GM12878 (cell line): ENCODE results near the gene CALHM1. TPM values are rescaled to one million over a fixed set of nuclear protein-coding genes. Genes with fewer than 3 reads are reported as not detected.
"Not testable (repeated sequence)": the region's sequence is repeated elsewhere in the genome, so short reads cannot be mapped to it uniquely, and the experiment has no call there.

Experiments
- ATAC-seq: fragments of 200-7000 bp; cut with Tn5 transposase; 3 replicates; pipeline ENCODE4 v1.9.1; 2020; ENCODE audit warnings: mild to moderate bottlenecking, moderate library complexity
- BruUV-seq: library from RNA; stranded (reverse); fragments of 400-500 nt; replicated peaks from 2 replicates; lab custom pipeline; 2021; lab: Mats Ljungman, UMichigan
- CTCF ChIA-PET: fragments of 300-600 bp; sonication (Branson Sonifier 250); formaldehyde crosslinking; extraction: SDS; loops from one replicate; lab custom pipeline; 2021; ENCODE audit warnings: inconsistent platforms; lab: Yijun Ruan, JAX
- POLR2A ChIA-PET: fragments of 350-600 bp; formaldehyde crosslinking; extraction: SDS; loops from one replicate; lab custom pipeline; 2021; ENCODE audit warnings: inconsistent platforms; lab: Charles Lee
- RAD21 ChIA-PET: fragments of 300-600 bp; sonication (Branson Sonifier 250); formaldehyde crosslinking; loops from one replicate; lab custom pipeline; 2023; ENCODE audit warnings: antibody characterized with exemption; ENCODE audit not compliant: unreplicated experiment; lab: Charles Lee
- SMC1A ChIA-PET: fragments of 300-600 bp; sonication (Branson Sonifier 250); formaldehyde crosslinking; loops from one replicate; lab custom pipeline; 2023; ENCODE audit not compliant: unreplicated experiment, uncharacterized antibody; lab: Charles Lee
- DNase-seq: peaks from one replicate; pipeline ENCODE4 v3.0.0-alpha.2; 2011; ENCODE audit warnings: low read depth, low spot score
- FAIRE-seq: peaks from 3 replicates; lab custom pipeline; 2011; peaks lifted over from hg19 to GRCh38; lab: Jason Lieb, UNC
- H2AFZ ChIP-seq: 2 replicates; pipeline ENCODE4 v1.6.0; 2011; ENCODE audit warnings: low read depth, low read length, control low read depth; ENCODE audit not compliant: control insufficient read depth
- H3K27ac ChIP-seq: 2 replicates; pipeline ENCODE4 v1.5.1; 2011; ENCODE audit warnings: control low read depth; ENCODE audit not compliant: control insufficient read depth, insufficient read depth
- H3K27me3 ChIP-seq, 2 experiments: replicated peaks in 1 of 2; 2 replicates each; pipeline versions ENCODE4 v1.6.0 to v1.6.1; 2011; ENCODE audit warnings: low read length in 1 of 2; ENCODE audit not compliant: control insufficient read depth in 2 of 2, insufficient read depth in 2 of 2
- H3K36me3 ChIP-seq, 2 experiments: 2 replicates each; pipeline ENCODE4 v1.5.1; 2011; ENCODE audit warnings: low read length in 1 of 2; ENCODE audit not compliant: control insufficient read depth in 2 of 2, insufficient read depth in 2 of 2
- H3K4me1 ChIP-seq: 2 replicates; pipeline ENCODE4 v1.6.1; 2011; ENCODE audit warnings: mild to moderate bottlenecking, low read length, moderate library complexity, mixed read lengths; ENCODE audit not compliant: control insufficient read depth, insufficient read depth
- H3K4me2 ChIP-seq: 2 replicates; pipeline ENCODE4 v1.6.0; 2011; ENCODE audit warnings: control low read depth; ENCODE audit not compliant: control insufficient read depth, insufficient read depth
- H3K4me3 ChIP-seq: fragments of 200-600 bp; sonication (generic); 2 replicates; pipeline ENCODE4 v1.5.1; 2016
- H3K79me2 ChIP-seq: 2 replicates; pipeline ENCODE4 v1.6.0; 2011; ENCODE audit warnings: low read length; ENCODE audit not compliant: control insufficient read depth, insufficient read depth
- H3K9ac ChIP-seq: 2 replicates; pipeline ENCODE4 v1.8.0; 2011; ENCODE audit warnings: low read length, control low read depth, mixed read lengths; ENCODE audit not compliant: control insufficient read depth, insufficient read depth
- H3K9me3 ChIP-seq: replicated peaks from 3 replicates; pipeline ENCODE4 v1.5.1; 2011; ENCODE audit warnings: mild to moderate bottlenecking, low read length; ENCODE audit not compliant: control insufficient read depth, insufficient read depth
- H4K20me1 ChIP-seq: 2 replicates; pipeline ENCODE4 v1.6.0; 2011; ENCODE audit not compliant: control insufficient read depth, insufficient read depth
- MLLT1 ChIP-seq: fragments of 450-650 bp; IDR thresholded peaks from 2 replicates; pipeline ENCODE4 v1.6.1; 2016; ENCODE audit warnings: mild to moderate bottlenecking
- WGBS: methylation state at CpG from one replicate; pipeline ENCODE4 v1.1.6; 2016; ENCODE audit warnings: low lambda C conversion rate; ENCODE audit not compliant: insufficient replicate concordance, insufficient coverage; ENCODE audit errors: missing lambda C conversion rate; 5-methylcytosine and 5-hydroxymethylcytosine counted together
- in situ Hi-C: fragments of 300-500 bp; cut with MboI; formaldehyde crosslinking; loops from 9 replicates; pipeline ENCODE4 v1.14.3; 2018; ENCODE audit warnings: mixed read lengths
- intact Hi-C: fragments of 100-400 bp; cut with micrococcal nuclease; formaldehyde crosslinking; loops from one replicate; pipeline ENCODE4 v1.14.2; 2022; ENCODE audit not compliant: unreplicated experiment
- polyA plus RNA-seq, 11 experiments: library from polyadenylated mRNA; depleted of rRNA in 4 of 11; unstranded in 6 of 11; stranded (reverse) in 5 of 11; fragments of >200 nt; fragmentation: Nextera tagmentation in 4 of 11; fragmentation: Illumina TruSeq in 1 of 11; extraction: Ambion mirVana in 4 of 11; extraction: Trizol in 1 of 11; gene quantifications; 1 replicate in 1 of 11; 2 replicates in 10 of 11; pipeline versions ENCODE4 v1.2.1 to v1.2.3, GENCODE V29; 2011 to 2016; ENCODE audit warnings: inconsistent platforms in 2 of 11, missing spikeins in 2 of 11, low read depth in 1 of 11
- total RNA-seq, 4 experiments: library from RNA; depleted of rRNA in 3 of 4; stranded (reverse); fragments of >200 nt in 3 of 4; fragmentation: Illumina TruSeq in 1 of 4; extraction: Trizol in 1 of 4; gene quantifications; 2 replicates each; pipeline versions ENCODE4 v1.2.1 to v1.2.3, GENCODE V29; 2013 to 2021

Gene CALHM1
- total and polyA plus RNA-seq, 10 of the 15 experiments (the other 5 are each of a cell fraction or from before 2014, with no cell fraction given) = 0.05 to 1.7 (median 0.17) TPM

DNA sequence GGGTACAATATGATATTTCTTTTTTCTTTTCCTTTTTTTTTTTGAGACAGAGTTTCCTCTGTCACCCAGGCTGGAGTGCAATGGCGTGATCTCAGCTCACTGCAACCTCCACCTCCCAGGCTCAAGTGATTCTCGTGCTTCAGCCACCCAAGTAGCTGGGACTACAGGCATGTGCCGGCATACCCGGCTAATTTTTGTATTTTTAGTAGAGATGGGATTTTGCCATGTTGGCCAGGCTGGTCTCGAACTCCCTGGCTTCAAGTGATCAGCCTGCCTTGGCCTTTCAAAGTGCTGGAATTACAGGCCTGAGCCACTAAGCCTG lies 41.6 kb downstream of the CALHM1 start:
- 98% methylated on average over 5 of the region's 5 CpGs for WGBS
- SMC1A ChIA-PET = interaction anchor here (0.6 to 5.3 kb wide), 17 partner anchors 9 to 1621 kb away, joined by 3 to 85 read pairs (median 6); partner anchors contain the start of genes ATP5MK, CALHM2, CALHM3 and PDCD11
- peaks cover 46 to 64% of the 10 kb centered on the region in 2 experiments for H3K36me3 ChIP-seq
- not testable (repeated sequence) for BruUV-seq, H3K4me1 ChIP-seq, H3K9ac ChIP-seq, H4K20me1 ChIP-seq, H3K9me3 ChIP-seq, H3K27ac ChIP-seq, H2AFZ ChIP-seq, H3K4me2 ChIP-seq, DNase-seq, FAIRE-seq, H3K27me3 ChIP-seq, H3K79me2 ChIP-seq, H3K4me3 ChIP-seq, ATAC-seq
- in situ Hi-C loops (loop anchor here (5.0 kb wide), 1 partner anchor 60 kb away; the partner anchor contains the start of gene CALHM3), intact Hi-C loops (loop anchor here (1.0 to 10.0 kb wide), 2 partner anchors 68 to 178 kb away; no protein-coding TSS in a partner anchor)
- CTCF ChIA-PET = interaction anchor here (0.7 to 8.0 kb wide), 21 partner anchors 10 to 269 kb away, joined by 3 to 195 read pairs (median 5); partner anchors contain the start of genes ATP5MK, CALHM1, CALHM2 and CALHM3
- RAD21 ChIA-PET = interaction anchor here (1.0 to 7.6 kb wide), 10 partner anchors 10 to 269 kb away, joined by 3 to 66 read pairs (median 8); partner anchors contain the start of gene CALHM2
- 0 out of 2 replicates have a peak, but pooled peaks have one; percentile 19 for TF ChIP-seq MLLT1
- POLR2A ChIA-PET = interaction anchor here (0.7 to 1.0 kb wide), 2 partner anchors 60 to 67 kb away, joined by 3 read pairs; no protein-coding TSS in a partner anchor
